Fibroblast of mammary gland (primary cell): Measurements from ENCODE around the gene FRMD3.
A peak's percentile ranks its signal among the peaks of the same experiment; 100 is the strongest.

Experiments
- DNase-seq: peaks from one replicate; pipeline ENCODE4 v3.0.0-alpha.2; 2010; ENCODE audit warnings: low read depth
- H3K4me3 ChIP-seq: 2 replicates; pipeline ENCODE4 v1.5.1; 2011; ENCODE audit warnings: low read depth, mild to moderate bottlenecking, low read length, moderate library complexity; ENCODE audit not compliant: control insufficient read depth
- TF ChIP-seq, protein P1 (sequence below): conservative IDR thresholded peaks from 2 replicates; pipeline ENCODE4 v1.5.1; 2011; ENCODE audit warnings: low read depth, low read length, inconsistent platforms; ENCODE audit not compliant: control insufficient read depth, insufficient read depth

FRMD3 gene

DNA sequence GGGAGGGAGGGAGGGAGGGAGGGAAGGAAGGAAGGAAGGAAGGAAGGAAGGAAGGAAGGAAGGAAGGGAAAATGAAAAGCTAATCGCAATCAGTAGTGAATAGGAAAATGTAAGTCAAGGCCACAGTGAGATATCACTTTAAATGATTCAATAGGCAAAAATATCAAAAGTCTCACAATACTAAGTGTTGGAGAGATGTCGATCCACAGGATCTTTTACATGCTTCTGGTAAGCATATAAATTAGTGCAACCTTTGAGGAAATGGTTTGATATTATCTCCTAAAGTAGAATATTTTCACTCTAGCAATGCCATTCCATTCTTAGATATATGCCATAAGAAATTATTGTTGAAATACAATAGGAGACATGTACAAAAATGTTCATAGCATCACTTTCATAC is 58.4 kb downstream of the FRMD3 start:
- TF ChIP-seq, protein P1, sequence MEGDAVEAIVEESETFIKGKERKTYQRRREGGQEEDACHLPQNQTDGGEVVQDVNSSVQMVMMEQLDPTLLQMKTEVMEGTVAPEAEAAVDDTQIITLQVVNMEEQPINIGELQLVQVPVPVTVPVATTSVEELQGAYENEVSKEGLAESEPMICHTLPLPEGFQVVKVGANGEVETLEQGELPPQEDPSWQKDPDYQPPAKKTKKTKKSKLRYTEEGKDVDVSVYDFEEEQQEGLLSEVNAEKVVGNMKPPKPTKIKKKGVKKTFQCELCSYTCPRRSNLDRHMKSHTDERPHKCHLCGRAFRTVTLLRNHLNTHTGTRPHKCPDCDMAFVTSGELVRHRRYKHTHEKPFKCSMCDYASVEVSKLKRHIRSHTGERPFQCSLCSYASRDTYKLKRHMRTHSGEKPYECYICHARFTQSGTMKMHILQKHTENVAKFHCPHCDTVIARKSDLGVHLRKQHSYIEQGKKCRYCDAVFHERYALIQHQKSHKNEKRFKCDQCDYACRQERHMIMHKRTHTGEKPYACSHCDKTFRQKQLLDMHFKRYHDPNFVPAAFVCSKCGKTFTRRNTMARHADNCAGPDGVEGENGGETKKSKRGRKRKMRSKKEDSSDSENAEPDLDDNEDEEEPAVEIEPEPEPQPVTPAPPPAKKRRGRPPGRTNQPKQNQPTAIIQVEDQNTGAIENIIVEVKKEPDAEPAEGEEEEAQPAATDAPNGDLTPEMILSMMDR: no peak
- H3K4me3 ChIP-seq: no peak overlapping the region

DNA sequence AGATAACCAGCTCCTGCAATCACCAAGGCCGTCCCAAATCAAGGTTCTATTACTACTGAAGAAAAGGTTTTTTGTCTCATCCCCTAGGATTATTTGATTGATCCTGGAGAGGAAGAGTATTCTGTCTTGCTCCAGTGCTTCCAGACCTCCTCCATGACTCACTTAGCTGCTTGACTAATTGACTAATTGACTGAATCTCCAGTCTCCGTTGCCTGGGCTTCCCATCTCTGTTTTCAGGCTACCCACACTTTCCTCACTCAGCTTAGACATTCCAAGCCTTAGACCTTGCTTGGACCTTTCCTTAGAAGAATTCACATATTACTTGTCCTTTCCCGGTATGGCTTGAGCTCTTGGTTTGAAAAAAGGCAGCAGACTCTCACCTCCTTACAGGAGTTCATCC is 60.6 kb downstream of the FRMD3 start:
- peak; percentile 50 for DNase-seq
- no peak overlapping the region for H3K4me3 ChIP-seq
- TF ChIP-seq, protein P1: no peak

More for the DNA sequence above, 58.4 kb downstream of the FRMD3 start:
- DNase-seq: no peak

DNA sequence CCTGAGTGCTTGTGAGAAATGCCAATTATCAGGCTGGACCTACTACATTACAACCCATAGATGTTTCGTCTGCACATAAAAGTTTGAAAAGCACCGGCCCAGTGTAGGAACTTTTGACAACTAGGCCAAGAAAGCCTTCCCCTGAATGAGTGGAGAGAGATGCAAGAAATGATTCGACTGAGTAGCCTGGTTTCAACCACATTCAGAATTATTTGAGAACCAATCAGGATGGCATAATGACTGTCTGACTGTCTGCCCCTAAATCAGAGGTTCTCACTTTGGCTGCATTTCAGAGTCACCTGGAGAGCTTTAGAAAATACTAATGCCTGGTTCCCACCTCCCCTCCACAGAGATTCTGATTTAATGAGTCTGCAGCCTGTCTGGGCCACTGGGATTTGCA is 61.1 kb downstream of the FRMD3 start:
- H3K4me3 ChIP-seq: no peak overlapping the region
- DNase-seq: no peak
- TF ChIP-seq, protein P1: no peak

DNA sequence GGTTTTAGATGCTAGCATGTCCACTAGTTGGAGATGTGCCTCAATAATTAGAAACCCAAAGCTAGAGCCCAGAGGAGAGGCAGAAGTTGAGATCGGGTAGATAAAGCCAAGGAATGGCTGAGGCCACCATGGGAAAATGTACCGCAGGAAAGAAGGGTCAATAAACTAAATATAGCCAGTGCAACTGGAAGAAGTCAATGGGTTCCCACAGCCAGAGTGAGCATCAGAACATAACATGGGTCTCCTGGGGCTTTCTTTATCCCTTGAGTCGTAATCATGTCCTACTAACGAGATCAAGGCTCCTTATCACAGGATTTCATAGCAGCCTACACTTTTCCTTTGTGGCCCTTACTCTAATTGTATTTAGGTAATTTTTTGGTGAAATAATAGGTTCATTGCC is 61.7 kb downstream of the FRMD3 start:
- TF ChIP-seq, protein P1: no peak
- DNase-seq: no peak
- H3K4me3 ChIP-seq: no peak overlapping the region

DNA sequence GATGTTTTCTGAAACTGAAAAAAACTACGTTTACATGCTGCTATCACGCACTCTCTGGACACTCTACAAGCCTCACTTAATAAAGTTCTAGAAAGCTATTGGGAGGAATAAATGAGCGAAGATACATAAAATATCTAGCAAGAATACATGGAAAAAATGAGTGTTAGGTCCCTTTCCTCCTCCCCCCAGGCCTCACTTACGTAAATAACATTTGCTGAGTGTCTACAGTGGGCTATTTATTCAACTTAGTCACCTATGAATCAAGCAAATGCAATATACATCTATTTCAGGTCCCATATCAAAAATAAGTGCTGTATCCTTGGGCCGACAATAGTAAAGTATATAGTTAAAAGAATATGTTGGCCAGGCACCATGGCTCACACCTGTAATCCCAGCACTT is 62.5 kb downstream of the FRMD3 start:
- H3K4me3 ChIP-seq: no peak overlapping the region
- no peak for DNase-seq
- TF ChIP-seq, protein P1: no peak

DNA sequence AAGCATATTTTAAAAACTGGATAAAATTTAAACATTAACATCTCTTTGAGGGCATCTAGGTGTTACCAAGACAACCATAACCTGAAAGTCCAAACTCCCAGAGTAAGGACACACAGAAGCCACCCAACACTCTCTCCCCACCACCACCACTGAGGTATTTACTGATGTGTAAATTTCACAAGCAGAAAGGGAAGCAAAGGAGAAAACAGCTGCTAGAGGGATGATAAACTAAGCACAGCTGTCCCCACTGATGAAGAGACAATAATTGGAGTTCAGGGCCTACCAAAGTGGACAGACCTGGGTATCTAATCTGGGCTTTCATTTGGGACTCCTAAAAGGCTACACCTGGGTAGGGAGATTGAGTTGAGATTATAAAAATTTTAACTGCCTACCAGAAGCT is 63.6 kb downstream of the FRMD3 start:
- no peak overlapping the region for H3K4me3 ChIP-seq
- TF ChIP-seq, protein P1: no peak
- no peak for DNase-seq

DNA sequence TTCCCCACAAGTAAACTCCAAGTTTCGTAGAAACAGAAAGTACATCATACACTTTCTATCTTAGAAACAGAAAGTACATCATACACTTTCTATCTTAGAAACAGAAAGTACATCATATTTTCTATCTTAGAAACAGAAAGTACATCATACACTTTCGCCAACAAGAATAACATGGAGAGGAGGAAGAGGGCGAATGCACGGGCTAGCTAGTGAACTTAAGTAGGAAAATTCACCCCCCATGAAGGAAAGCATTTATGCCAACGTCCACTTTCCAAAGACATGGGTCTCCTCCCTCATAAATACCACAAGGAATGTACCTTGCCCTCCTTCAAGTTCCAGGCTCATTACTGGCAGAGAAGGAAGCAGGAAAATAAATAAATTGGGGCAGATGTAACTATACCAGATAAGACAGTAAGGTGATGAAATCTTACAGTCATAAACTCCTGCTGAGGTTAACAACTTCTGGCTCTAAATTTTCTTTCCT is 64.7 kb downstream of the FRMD3 start:
- TF ChIP-seq, protein P1: no peak
- H3K4me3 ChIP-seq: no peak overlapping the region
- no peak for DNase-seq
